ENCODE measurements around the gene PPP1R3G. TPM values are rescaled to one million over a fixed set of nuclear protein-coding genes. Genes with fewer than 3 reads are reported as not detected.
A peak's percentile ranks its signal among the peaks of the same experiment; 100 is the strongest.

Gene PPP1R3G
- total and polyA plus RNA-seq, 2 of the 13 experiments (the other 11 are each of a cell fraction or from before 2014, with no cell fraction given) = 1.2 to 1.3 TPM

GRCh38 chr6:5058254-5058653 lies 26.9 kb upstream of the PPP1R3G start (continued):
- TF ChIP-seq ZNF557 (CRISPR knock-in tag; IDR thresholded peaks at IDR 0.05) (no peak), ZNF317 (CRISPR knock-in tag; IDR thresholded peaks at IDR 0.05) (peak; percentile 41; the same call in 1 of the 2 replicates), RFXAP (CRISPR knock-in tag; IDR thresholded peaks at IDR 0.05; ENCODE audit: borderline replicate concordance) (no peak), ZBTB38 (CRISPR knock-in tag; IDR thresholded peaks at IDR 0.05) (0 out of 2 replicates have a peak, but pooled peaks have one; percentile 86), E2F1 (CRISPR knock-in tag; IDR thresholded peaks at IDR 0.05) (no peak), SALL1 (CRISPR knock-in tag; IDR thresholded peaks at IDR 0.05) (0 out of 2 replicates have a peak, but pooled peaks have one; percentile 17), ZNF512B (CRISPR knock-in tag; IDR thresholded peaks at IDR 0.05; ENCODE audit: borderline replicate concordance) (no peak), ZNF687 (CRISPR knock-in tag; IDR thresholded peaks at IDR 0.05) (peak; percentile 76), ZNF572 (CRISPR knock-in tag; IDR thresholded peaks at IDR 0.05) (0 out of 2 replicates have a peak, but pooled peaks have one; percentile 15), TBP (CRISPR knock-in tag; IDR thresholded peaks at IDR 0.05) (no peak), KDM5B (CRISPR knock-in tag; IDR thresholded peaks at IDR 0.05; ENCODE audit: borderline replicate concordance) (no peak), PBX2 (CRISPR knock-in tag; IDR thresholded peaks at IDR 0.05) (no peak), ZNF720 (CRISPR knock-in tag; IDR thresholded peaks at IDR 0.05) (no peak), EED (CRISPR knock-in tag; IDR thresholded peaks at IDR 0.05) (peak; percentile 78; the same call in 1 of the 2 replicates), ZNF556 (CRISPR knock-in tag; IDR thresholded peaks at IDR 0.05; ENCODE audit: borderline replicate concordance) (no peak), LBX2 (CRISPR knock-in tag; IDR thresholded peaks at IDR 0.05; ENCODE audit: borderline replicate concordance) (no peak), ZNF691 (CRISPR knock-in tag; IDR thresholded peaks at IDR 0.05; ENCODE audit: borderline replicate concordance, low read depth) (no peak), TCF12 (IDR thresholded peaks at IDR 0.05) (no peak), TCF12 (CRISPR knock-in tag; IDR thresholded peaks at IDR 0.05) (no peak), RBM39 (IDR thresholded peaks at IDR 0.05; ENCODE audit: low read depth, low read length, poor library complexity, severe bottlenecking) (no peak)
